NT2/D1 (cell line): Measurements from ENCODE around the gene LRTM2.

Experiments
- SUZ12 ChIP-seq: IDR thresholded peaks from 2 replicates; pipeline ENCODE4 v1.6.1; 2011; ENCODE audit not compliant: insufficient read length, insufficient read depth; ENCODE audit errors: extremely low read depth
- YY1 ChIP-seq: IDR thresholded peaks from 2 replicates; pipeline ENCODE4 v1.6.1; 2011; ENCODE audit not compliant: insufficient read length, insufficient read depth
- ZNF274 ChIP-seq: IDR thresholded peaks from 2 replicates; pipeline ENCODE4 v1.6.1; 2011; ENCODE audit warnings: mild to moderate bottlenecking, low read depth, low read length

GRCh38 chr12:1834186-1834925, 14.0 kb downstream of the LRTM2 start:
- TF ChIP-seq YY1 = no peak
- TF ChIP-seq SUZ12 = no peak
- no peak for TF ChIP-seq ZNF274
